ENCODE measurements around the gene POLQ. TPM values are rescaled to one million over a fixed set of nuclear protein-coding genes. Genes with fewer than 3 reads are reported as not detected.
A peak's percentile ranks its signal among the peaks of the same experiment; 100 is the strongest.
"Not testable (repeated sequence)": the region's sequence is repeated elsewhere in the genome, so short reads cannot be mapped to it uniquely, and the experiment has no call there.

POLQ gene
- total and polyA plus RNA-seq, 2 of the 8 experiments (the other 6 are each of a cell fraction or from before 2014, with no cell fraction given): 3.6 to 15.3 TPM

GRCh38 chr3:121462565-121462964 lies 83.2 kb downstream of the POLQ start:
- Histone ChIP-seq H3K4ac (replicated peaks; ENCODE audit: insufficient read length, low read depth, low read length) (no peak overlapping the region), H3K9ac (replicated peaks in 1 of 4; ENCODE audit: extremely low read depth in 1 of 4, low read depth in 3 of 4, low read length in 3 of 4) (no peak overlapping the region), H3K23me2 (ENCODE audit: low read depth, low read length) (no peaks in the 10 kb centered on the region), H3K36me3 (ENCODE audit: control insufficient read depth in 2 of 4, insufficient read depth in 4 of 4, low read length in 3 of 4) (peaks cover 5 to 51% (median 36%) of the 10 kb centered on the region in 4 experiments), H3K27ac (ENCODE audit: low read depth, low read length) (no peak overlapping the region), H2AFZ (ENCODE audit: low read length) (no peak overlapping the region), H2BK120ac (replicated peaks; ENCODE audit: low read depth, low read length) (no peak overlapping the region), H3K14ac (ENCODE audit: insufficient read length) (no peak overlapping the region), H3K79me1 (ENCODE audit: low read depth, low read length) (no peaks in the 10 kb centered on the region), H3K9me3 (ENCODE audit: insufficient read depth in 2 of 2, low read depth in 1 of 2, low read length in 1 of 2) (peaks cover 0 to 6% of the 10 kb centered on the region in 2 experiments; a peak in 1 of 4 replicates), H4K5ac (ENCODE audit: insufficient read length, low read depth, low read length) (no peak overlapping the region), H4K91ac (replicated peaks; ENCODE audit: insufficient read length, low read length) (no peak overlapping the region), H2BK12ac (ENCODE audit: low read depth, low read length) (no peak overlapping the region), H3K18ac (ENCODE audit: extremely low read depth, low read length) (no peak overlapping the region), H3K56ac (replicated peaks; ENCODE audit: insufficient read length, low read depth, low read length) (no peak overlapping the region), H2BK15ac (ENCODE audit: low read length) (no peak overlapping the region), H3K27me3 (replicated peaks in 1 of 4; ENCODE audit: control insufficient read depth in 3 of 4, extremely low read depth in 1 of 4, insufficient read depth in 3 of 4, low read length in 3 of 4) (no peaks in the 10 kb centered on the region), H3K4me1 (replicated peaks in 1 of 4; ENCODE audit: control insufficient read depth in 3 of 4, insufficient read depth in 4 of 4, low read length in 3 of 4) (peaks cover 0 to 3% (median 0%) of the 10 kb centered on the region in 4 experiments; a peak in 1 of 7 replicates), H3K23ac (ENCODE audit: insufficient read length) (no peak overlapping the region), H2BK20ac (ENCODE audit: low read length) (no peak overlapping the region), H3K79me2 (ENCODE audit: control insufficient read depth in 1 of 2, insufficient read depth in 2 of 2, low read length in 2 of 2) (no peaks in the 10 kb centered on the region), H4K20me1 (replicated peaks in 1 of 2; ENCODE audit: control insufficient read depth in 1 of 2, insufficient read depth in 2 of 2, low read length in 2 of 2) (no peaks in the 10 kb centered on the region), H2BK5ac (ENCODE audit: low read depth, low read length) (no peak overlapping the region), H2AK5ac (ENCODE audit: low read depth, low read length) (no peak overlapping the region), H3K4me2 (ENCODE audit: insufficient read depth in 1 of 2, low read depth in 2 of 2, low read length in 2 of 2) (no peak overlapping the region), H4K8ac (ENCODE audit: extremely low read depth, insufficient read depth, low read length) (no peak overlapping the region), H3K4me3 (ENCODE audit: extremely low read depth in 1 of 4, insufficient read depth in 2 of 4, low read depth in 3 of 4, low read length in 4 of 4) (no peak overlapping the region)
- 90% methylated on average over 3 of the region's 3 CpGs; no CpG with 5 or more reads in 1 of the 2 experiments for WGBS, 2 experiments (ENCODE audit: extremely low coverage in 1 of 2, insufficient coverage in 1 of 2, insufficient read length in 1 of 2, insufficient replicate concordance in 2 of 2, low coverage in 1 of 2, low lambda C conversion rate in 2 of 2, missing lambda C conversion rate in 1 of 2)
- ChIA-PET CTCF (ENCODE audit: partially characterized antibody) (no interaction called here), POLR2A (ENCODE audit: partially characterized antibody) (no interaction called here)
- no peak for DNase-seq (ENCODE audit: low read depth in 1 of 2, low spot score in 2 of 2)
- FAIRE-seq: no peak
- no peak for TF ChIP-seq YY1 (IDR thresholded peaks at IDR 0.05; ENCODE audit: low read depth, low read length)

GRCh38 chr3:121451752-121452151 lies 94.0 kb downstream of the POLQ start:
- POLR2A ChIA-PET (ENCODE audit: partially characterized antibody); CTCF ChIA-PET (ENCODE audit: partially characterized antibody); FAIRE-seq; H4K5ac ChIP-seq (ENCODE audit: insufficient read length, low read depth, low read length); H3K23me2 ChIP-seq (ENCODE audit: low read depth, low read length); H3K14ac ChIP-seq (ENCODE audit: insufficient read length); H3K79me2 ChIP-seq (ENCODE audit: control insufficient read depth in 1 of 2, insufficient read depth in 2 of 2, low read length in 2 of 2); H3K56ac ChIP-seq (replicated peaks; ENCODE audit: insufficient read length, low read depth, low read length); H3K27me3 ChIP-seq (replicated peaks in 1 of 4; ENCODE audit: control insufficient read depth in 3 of 4, extremely low read depth in 1 of 4, insufficient read depth in 3 of 4, low read length in 3 of 4); H2BK15ac ChIP-seq (ENCODE audit: low read length); H3K9ac ChIP-seq (replicated peaks in 1 of 4; ENCODE audit: extremely low read depth in 1 of 4, low read depth in 3 of 4, low read length in 3 of 4); H3K79me1 ChIP-seq (ENCODE audit: low read depth, low read length); H3K18ac ChIP-seq (ENCODE audit: extremely low read depth, low read length); H3K23ac ChIP-seq (ENCODE audit: insufficient read length); H4K20me1 ChIP-seq (replicated peaks in 1 of 2; ENCODE audit: control insufficient read depth in 1 of 2, insufficient read depth in 2 of 2, low read length in 2 of 2); H4K91ac ChIP-seq (replicated peaks; ENCODE audit: insufficient read length, low read length); H3K4me1 ChIP-seq (replicated peaks in 1 of 4; ENCODE audit: control insufficient read depth in 3 of 4, insufficient read depth in 4 of 4, low read length in 3 of 4); H2BK20ac ChIP-seq (ENCODE audit: low read length); H2AK5ac ChIP-seq (ENCODE audit: low read depth, low read length); DNase-seq (ENCODE audit: low read depth in 1 of 2, low spot score in 2 of 2); H2BK120ac ChIP-seq (replicated peaks; ENCODE audit: low read depth, low read length); H3K4ac ChIP-seq (replicated peaks; ENCODE audit: insufficient read length, low read depth, low read length); H2BK12ac ChIP-seq (ENCODE audit: low read depth, low read length); H3K4me2 ChIP-seq (ENCODE audit: insufficient read depth in 1 of 2, low read depth in 2 of 2, low read length in 2 of 2); H2AFZ ChIP-seq (ENCODE audit: low read length); H3K4me3 ChIP-seq (ENCODE audit: extremely low read depth in 1 of 4, insufficient read depth in 2 of 4, low read depth in 3 of 4, low read length in 4 of 4); H2BK5ac ChIP-seq (ENCODE audit: low read depth, low read length); H4K8ac ChIP-seq (ENCODE audit: extremely low read depth, insufficient read depth, low read length): not testable (repeated sequence)
- Histone ChIP-seq H3K27ac (ENCODE audit: low read depth, low read length) (peak overlapping the region; percentile 52; the same call in 1 of the 2 replicates), H3K9me3 (ENCODE audit: insufficient read depth in 2 of 2, low read depth in 1 of 2, low read length in 1 of 2) (peaks cover 5 to 12% of the 10 kb centered on the region in 2 experiments; a peak in 2 of 4 replicates), H3K36me3 (ENCODE audit: control insufficient read depth in 2 of 4, insufficient read depth in 4 of 4, low read length in 3 of 4) (peaks cover 0 to 17% (median 2%) of the 10 kb centered on the region in 4 experiments; a peak in 3 of 8 replicates)
- 86% methylated on average over 12 of the region's 12 CpGs; no CpG with 5 or more reads in 1 of the 2 experiments for WGBS, 2 experiments (ENCODE audit: extremely low coverage in 1 of 2, insufficient coverage in 1 of 2, insufficient read length in 1 of 2, insufficient replicate concordance in 2 of 2, low coverage in 1 of 2, low lambda C conversion rate in 2 of 2, missing lambda C conversion rate in 1 of 2)
